WTC11 (cell line): ENCODE data around the gene HNRNPM.

Experiments
- CDX4 ChIP-seq: fragments of 250-450 bp; sonication (Bioruptor Pico); IDR thresholded peaks from 2 replicates; pipeline ENCODE4 v1.9.0; 2021; ENCODE audit warnings: moderate library complexity, mild to moderate bottlenecking, inconsistent platforms, borderline replicate concordance
- CTCF ChIP-seq: fragments of 200-600 bp; IDR thresholded peaks from 2 replicates; pipeline ENCODE4 v1.8.0; 2022; ENCODE audit warnings: antibody characterized with exemption
- ETV6 ChIP-seq: sonication (generic); formaldehyde crosslinking; IDR thresholded peaks from 2 replicates; pipeline ENCODE4 v1.8.1; 2022; ENCODE audit warnings: mild to moderate bottlenecking, missing genetic modification reagents
- HMGXB4 ChIP-seq: sonication (generic); formaldehyde crosslinking; IDR thresholded peaks from 2 replicates; pipeline ENCODE4 v1.8.1; 2023; ENCODE audit warnings: mild to moderate bottlenecking, moderate library complexity, missing genetic modification reagents
- JAZF1 ChIP-seq: fragments of 250-450 bp; sonication (Bioruptor Pico); IDR thresholded peaks from 2 replicates; pipeline ENCODE4 v1.9.0; 2021; ENCODE audit warnings: moderate library complexity, mild to moderate bottlenecking, inconsistent platforms
- MXD4 ChIP-seq: fragments of 250-450 bp; sonication (Bioruptor Pico); IDR thresholded peaks from 2 replicates; pipeline ENCODE4 v1.8.0; 2021; ENCODE audit warnings: mild to moderate bottlenecking, moderate library complexity, borderline replicate concordance
- SMAD4 ChIP-seq: sonication (generic); formaldehyde crosslinking; IDR thresholded peaks from 2 replicates; pipeline ENCODE4 v1.8.0; 2022; ENCODE audit warnings: mild to moderate bottlenecking, missing genetic modification reagents
- TEAD4 ChIP-seq: sonication (generic); formaldehyde crosslinking; IDR thresholded peaks from 2 replicates; pipeline ENCODE4 v1.8.0; 2022; ENCODE audit warnings: mild to moderate bottlenecking, missing genetic modification reagents
- ZNF219 ChIP-seq: sonication (generic); formaldehyde crosslinking; IDR thresholded peaks from 2 replicates; pipeline ENCODE4 v1.8.0; 2023; ENCODE audit warnings: missing genetic modification reagents, mild to moderate bottlenecking, borderline replicate concordance
- ZNF263 ChIP-seq: sonication (generic); formaldehyde crosslinking; IDR thresholded peaks from 2 replicates; pipeline ENCODE4 v1.8.1; 2022; ENCODE audit warnings: low read depth, mild to moderate bottlenecking, moderate library complexity, missing genetic modification reagents

GRCh38 chr19:8499048-8499833 is 54.5 kb downstream of the HNRNPM start:
- TF ChIP-seq ETV6 (CRISPR knock-in tag) (no peak), CTCF (no peak), TEAD4 (CRISPR knock-in tag) (no peak), CDX4 (CRISPR knock-in tag) (no peak), HMGXB4 (CRISPR knock-in tag) (no peak), JAZF1 (CRISPR knock-in tag) (no peak), MXD4 (no peak), ZNF219 (CRISPR knock-in tag) (no peak), ZNF263 (CRISPR knock-in tag) (no peak), SMAD4 (no peak)
